ENCODE data around the gene KYNU. TPM values are rescaled to one million over a fixed set of nuclear protein-coding genes. Genes with fewer than 3 reads are reported as not detected.

The KYNU gene
- total RNA-seq (2022) (64.2 and 78.7 TPM in 2 replicates), Bru-seq, nascent RNA (percentile 94 among the genes with signal in this experiment), BruChase-seq, experiment 1, labeled RNA remaining after a 6-hour chase (percentile 72 among the genes with signal in this experiment), BruChase-seq, experiment 2, labeled RNA remaining after a 2-hour chase (percentile 79 among the genes with signal in this experiment)
- long read RNA-seq, full-length matches to known transcripts, result 80 of 100 reads
- long read RNA-seq, partial matches to known transcripts, result 2 of 100 reads
- long read RNA-seq, other reads (novel, unspliced or antisense), result 18 of 100 reads

GRCh38 chr2:142877216-142877838 is at the start of gene KYNU:
TSS of gene KYNU (plus strand) at chr2:142877664. CDS start at chr2:142885368, 7,704 bp downstream.
- intact Hi-C loops (cut with micrococcal nuclease; ENCODE audit: unreplicated experiment), result loop anchor here (1.0 to 2.0 kb wide), 3 partner anchors 103 to 195 kb away; no protein-coding TSS in a partner anchor
- H3K27ac Mint-ChIP-seq (ENCODE audit: unreplicated experiment), result peak within 1 kb of the TSS; percentile 74
- H3K4me3 Mint-ChIP-seq (ENCODE audit: low read depth, unreplicated experiment), result peak within 1 kb of the TSS; percentile 91
- BruUV-seq (replicated peaks), result no TSS peak
- H3K27me3 Mint-ChIP-seq (ENCODE audit: unreplicated experiment), result no peaks in the 10 kb centered on the region
- no peaks in the 10 kb centered on the region for H3K9me3 Mint-ChIP-seq (ENCODE audit: low read depth, unreplicated experiment)
- peaks cover 66% of the 10 kb centered on the region for H3K4me1 Mint-ChIP-seq (ENCODE audit: low read depth, unreplicated experiment)
- DNase-seq, result peak; percentile 23
- TF ChIP-seq CTCF (IDR thresholded peaks at IDR 0.05; ENCODE audit: unreplicated experiment), result peak; percentile 35
- H3K36me3 Mint-ChIP-seq (ENCODE audit: insufficient read depth, unreplicated experiment), result peaks cover 64% of the 10 kb centered on the region
- CTCF ChIA-PET, result interaction anchor here (1.0 to 1.4 kb wide), 3 partner anchors 81 to 195 kb away, joined by 3 to 6 read pairs (median 3); no protein-coding TSS in a partner anchor

GRCh38 chr2:142834021-142834420 is 43.4 kb upstream of the KYNU start:
- Mint-ChIP-seq H3K36me3 (ENCODE audit: insufficient read depth, unreplicated experiment) (no peaks in the 10 kb centered on the region), H3K27ac (ENCODE audit: unreplicated experiment) (no peak overlapping the region), H3K4me1 (ENCODE audit: low read depth, unreplicated experiment) (peaks cover 32% of the 10 kb centered on the region), H3K27me3 (ENCODE audit: unreplicated experiment) (no peaks in the 10 kb centered on the region), H3K9me3 (ENCODE audit: low read depth, unreplicated experiment) (peaks cover 3% of the 10 kb centered on the region), H3K4me3 (ENCODE audit: low read depth, unreplicated experiment) (no peak overlapping the region)
- CTCF ChIA-PET, result no interaction called here
- intact Hi-C loops (cut with micrococcal nuclease; ENCODE audit: unreplicated experiment), result loop anchor here (5.0 kb wide), 1 partner anchor 33 kb away; no protein-coding TSS in a partner anchor
- BruUV-seq (replicated peaks), result no TSS peak
- DNase-seq, result no peak
- TF ChIP-seq CTCF (IDR thresholded peaks at IDR 0.05; ENCODE audit: unreplicated experiment), result no peak

GRCh38 chr2:142840436-142840835 is 37.0 kb upstream of the KYNU start:
- BruUV-seq (replicated peaks), result no TSS peak
- intact Hi-C loops (cut with micrococcal nuclease; ENCODE audit: unreplicated experiment), result no loop called here
- no peaks in the 10 kb centered on the region for H3K9me3 Mint-ChIP-seq (ENCODE audit: low read depth, unreplicated experiment)
- peaks cover 14% of the 10 kb centered on the region for H3K4me1 Mint-ChIP-seq (ENCODE audit: low read depth, unreplicated experiment)
- H3K4me3 Mint-ChIP-seq (ENCODE audit: low read depth, unreplicated experiment), result no peak overlapping the region
- H3K36me3 Mint-ChIP-seq (ENCODE audit: insufficient read depth, unreplicated experiment), result no peaks in the 10 kb centered on the region
- CTCF ChIA-PET, result no interaction called here
- no peak overlapping the region for H3K27ac Mint-ChIP-seq (ENCODE audit: unreplicated experiment)
- H3K27me3 Mint-ChIP-seq (ENCODE audit: unreplicated experiment), result no peaks in the 10 kb centered on the region
- DNase-seq, result no peak
- TF ChIP-seq CTCF (IDR thresholded peaks at IDR 0.05; ENCODE audit: unreplicated experiment), result no peak

- no peak for TF ChIP-seq CTCF (IDR thresholded peaks at IDR 0.05; ENCODE audit: unreplicated experiment)
- intact Hi-C loops (cut with micrococcal nuclease; ENCODE audit: unreplicated experiment), result no loop called here
- CTCF ChIA-PET, result no interaction called here
- Mint-ChIP-seq H3K27ac (ENCODE audit: unreplicated experiment) (no peak overlapping the region), H3K27me3 (ENCODE audit: unreplicated experiment) (no peaks in the 10 kb centered on the region), H3K4me3 (ENCODE audit: low read depth, unreplicated experiment) (no peak overlapping the region), H3K36me3 (ENCODE audit: insufficient read depth, unreplicated experiment) (no peaks in the 10 kb centered on the region), H3K4me1 (ENCODE audit: low read depth, unreplicated experiment) (peaks cover under 1% of the 10 kb centered on the region), H3K9me3 (ENCODE audit: low read depth, unreplicated experiment) (no peaks in the 10 kb centered on the region)
- DNase-seq, result no peak
- no TSS peak for BruUV-seq (replicated peaks)
Observed at GRCh38 chr2:142841788-142842187, 35.7 kb upstream of the KYNU start.
